ENCODE data around the gene GASK1B.

The GASK1B gene

GRCh38 chr4:158164768-158165213 lies 8.0 kb downstream of the GASK1B start:
- in situ Hi-C loops (cut with MboI; ENCODE audit: low sequenced_read_pairs, unreplicated experiment) = loop anchor here (10.0 kb wide), 1 partner anchor 170 kb away; no protein-coding TSS in a partner anchor
- TF ChIP-seq CTCF (IDR thresholded peaks at IDR 0.05; ENCODE audit: borderline replicate concordance, control extremely low read depth, extremely low read depth, insufficient read depth, missing control alignments) = no peak
- DNase-seq (ENCODE audit: low spot score) = no peak

GRCh38 chr4:158163941-158164767 lies 8.7 kb downstream of the GASK1B start:
- TF ChIP-seq CTCF (IDR thresholded peaks at IDR 0.05; ENCODE audit: borderline replicate concordance, control extremely low read depth, extremely low read depth, insufficient read depth, missing control alignments) = no peak
- in situ Hi-C loops (cut with MboI; ENCODE audit: low sequenced_read_pairs, unreplicated experiment) = loop anchor here (10.0 kb wide), 1 partner anchor 169 kb away; no protein-coding TSS in a partner anchor
- DNase-seq (ENCODE audit: low spot score) = no peak

- DNase-seq (ENCODE audit: low spot score) = no peak
- in situ Hi-C loops (cut with MboI; ENCODE audit: low sequenced_read_pairs, unreplicated experiment) = loop anchor here (10.0 kb wide), 1 partner anchor 168 kb away; no protein-coding TSS in a partner anchor
- no peak for TF ChIP-seq CTCF (IDR thresholded peaks at IDR 0.05; ENCODE audit: borderline replicate concordance, control extremely low read depth, extremely low read depth, insufficient read depth, missing control alignments)
Observed at GRCh38 chr4:158162631-158163030, 10.2 kb downstream of the GASK1B start.

- no peak for TF ChIP-seq CTCF (IDR thresholded peaks at IDR 0.05; ENCODE audit: borderline replicate concordance, control extremely low read depth, extremely low read depth, insufficient read depth, missing control alignments)
- in situ Hi-C loops (cut with MboI; ENCODE audit: low sequenced_read_pairs, unreplicated experiment) = loop anchor here (10.0 kb wide), 1 partner anchor 167 kb away; no protein-coding TSS in a partner anchor
- no peak for DNase-seq (ENCODE audit: low spot score)
Observed at GRCh38 chr4:158161551-158162354, 11.1 kb downstream of the GASK1B start.

- in situ Hi-C loops (cut with MboI; ENCODE audit: low sequenced_read_pairs, unreplicated experiment) = loop anchor here (10.0 kb wide), 1 partner anchor 165 kb away; no protein-coding TSS in a partner anchor
- no peak for DNase-seq (ENCODE audit: low spot score)
- TF ChIP-seq CTCF (IDR thresholded peaks at IDR 0.05; ENCODE audit: borderline replicate concordance, control extremely low read depth, extremely low read depth, insufficient read depth, missing control alignments) = no peak
Observed at GRCh38 chr4:158159718-158160094, 13.1 kb downstream of the GASK1B start.

- no peak for TF ChIP-seq CTCF (IDR thresholded peaks at IDR 0.05; ENCODE audit: borderline replicate concordance, control extremely low read depth, extremely low read depth, insufficient read depth, missing control alignments)
- in situ Hi-C loops (cut with MboI; ENCODE audit: low sequenced_read_pairs, unreplicated experiment) = no loop called here
Observed at GRCh38 chr4:158159054-158159717, 13.6 kb downstream of the GASK1B start.

More at GRCh38 chr4:158159054-158159717, 13.6 kb downstream of the GASK1B start:
- DNase-seq (ENCODE audit: low spot score) = no peak

All from GM13976 (cell line).